ENCODE data around the gene SCRN3. TPM values are rescaled to one million over a fixed set of nuclear protein-coding genes. Genes with fewer than 3 reads are reported as not detected.

The SCRN3 gene
- polyA plus RNA-seq, 1 of the 3 experiments (the other 2 are of a cell fraction) = 14.7 TPM

DNA sequence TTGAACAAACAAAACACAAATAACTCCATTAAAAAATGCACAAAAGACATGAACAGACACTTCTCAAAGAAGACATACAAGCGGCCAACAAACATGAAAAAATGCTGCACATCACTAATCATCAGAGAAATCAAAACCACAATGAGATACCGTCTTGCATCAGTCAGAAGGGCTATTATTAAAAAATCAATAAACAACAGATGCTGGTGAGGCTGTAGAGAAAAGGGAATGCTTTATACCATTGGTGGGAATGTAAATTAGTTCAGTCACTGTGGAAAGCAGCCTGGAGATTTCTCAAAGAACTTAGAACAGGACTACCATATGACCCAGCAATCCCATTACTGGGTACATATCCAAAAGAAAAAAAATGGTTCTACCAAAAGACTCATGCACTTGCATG lies 53.5 kb downstream of the SCRN3 start:
- H3K9ac ChIP-seq = no peak overlapping the region
- H3K79me2 ChIP-seq (ENCODE audit: insufficient read depth) = no peaks in the 10 kb centered on the region
- no peak overlapping the region for H2AFZ ChIP-seq (ENCODE audit: low read depth)
- WGBS (ENCODE audit: low lambda C conversion rate) = 78% methylated on average over 2 of the region's 2 CpGs
- H3K9me2 ChIP-seq = no peaks in the 10 kb centered on the region
- H3K27ac ChIP-seq (ENCODE audit: low read depth in 2 of 2, low read length in 1 of 2) = peak overlapping the region in 1 of 2 experiments; percentile 58; a peak in 2 of 4 replicates
- H4K20me1 ChIP-seq (ENCODE audit: insufficient read depth) = no peaks in the 10 kb centered on the region
- H3K4me2 ChIP-seq = no peak overlapping the region
- CTCF ChIA-PET = interaction anchor here (0.6 to 2.2 kb wide), 2 partner anchors 14 to 188 kb away, joined by 3 to 9 read pairs; no protein-coding TSS in a partner anchor
- no peaks in the 10 kb centered on the region for H3K27me3 ChIP-seq (ENCODE audit: insufficient read depth)
- DNase-seq = no peak
- POLR2A ChIA-PET = no interaction called here
- H3K4me1 ChIP-seq (ENCODE audit: control insufficient read depth in 1 of 2, insufficient read depth in 2 of 2, low read depth in 1 of 2, low read length in 1 of 2) = peaks cover 9 to 12% of the 10 kb centered on the region in 2 experiments; a peak in 3 of 4 replicates
- H3F3A ChIP-seq (replicated peaks; ENCODE audit: insufficient read depth) = no peaks in the 10 kb centered on the region
- H3K9me3 ChIP-seq = no peaks in the 10 kb centered on the region
- H3K4me3 ChIP-seq (ENCODE audit: low read depth in 2 of 2, low read length in 1 of 2) = no peak overlapping the region
- H3K36me3 ChIP-seq (replicated peaks in 1 of 2; ENCODE audit: control insufficient read depth in 1 of 2, insufficient read depth in 2 of 2, low read length in 1 of 2) = no peaks in the 10 kb centered on the region
- TF ChIP-seq, protein P1, sequence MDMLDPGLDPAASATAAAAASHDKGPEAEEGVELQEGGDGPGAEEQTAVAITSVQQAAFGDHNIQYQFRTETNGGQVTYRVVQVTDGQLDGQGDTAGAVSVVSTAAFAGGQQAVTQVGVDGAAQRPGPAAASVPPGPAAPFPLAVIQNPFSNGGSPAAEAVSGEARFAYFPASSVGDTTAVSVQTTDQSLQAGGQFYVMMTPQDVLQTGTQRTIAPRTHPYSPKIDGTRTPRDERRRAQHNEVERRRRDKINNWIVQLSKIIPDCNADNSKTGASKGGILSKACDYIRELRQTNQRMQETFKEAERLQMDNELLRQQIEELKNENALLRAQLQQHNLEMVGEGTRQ (IDR thresholded peaks at IDR 0.05; ENCODE audit: borderline replicate concordance, low read depth, low read length) = no peak
- peak; percentile 14; the same call in 1 of the 2 replicates for TF ChIP-seq TCF12 (IDR thresholded peaks at IDR 0.05)
- TF ChIP-seq FOSL2 (IDR thresholded peaks at IDR 0.05; ENCODE audit: borderline replicate concordance, low read depth) = no peak
- TF ChIP-seq TEAD4 (IDR thresholded peaks at IDR 0.05; ENCODE audit: borderline replicate concordance, insufficient read depth) = no peak
- no peak for TF ChIP-seq GABPA (IDR thresholded peaks at IDR 0.05; ENCODE audit: low read depth)
- TF ChIP-seq IRF3 (IDR thresholded peaks at IDR 0.05; ENCODE audit: low read depth, low read length) = no peak
- peak in 1 of 2 experiments; percentile 62; a peak in 1 of 4 replicates for TF ChIP-seq EP300 (IDR thresholded peaks at IDR 0.05; ENCODE audit: borderline replicate concordance in 1 of 2, low read depth in 1 of 2, low read length in 1 of 2)
- TF ChIP-seq RXRA (IDR thresholded peaks at IDR 0.05; ENCODE audit: borderline replicate concordance, low read depth) = no peak
- TF ChIP-seq JUND (IDR thresholded peaks at IDR 0.05) = no peak

DNA sequence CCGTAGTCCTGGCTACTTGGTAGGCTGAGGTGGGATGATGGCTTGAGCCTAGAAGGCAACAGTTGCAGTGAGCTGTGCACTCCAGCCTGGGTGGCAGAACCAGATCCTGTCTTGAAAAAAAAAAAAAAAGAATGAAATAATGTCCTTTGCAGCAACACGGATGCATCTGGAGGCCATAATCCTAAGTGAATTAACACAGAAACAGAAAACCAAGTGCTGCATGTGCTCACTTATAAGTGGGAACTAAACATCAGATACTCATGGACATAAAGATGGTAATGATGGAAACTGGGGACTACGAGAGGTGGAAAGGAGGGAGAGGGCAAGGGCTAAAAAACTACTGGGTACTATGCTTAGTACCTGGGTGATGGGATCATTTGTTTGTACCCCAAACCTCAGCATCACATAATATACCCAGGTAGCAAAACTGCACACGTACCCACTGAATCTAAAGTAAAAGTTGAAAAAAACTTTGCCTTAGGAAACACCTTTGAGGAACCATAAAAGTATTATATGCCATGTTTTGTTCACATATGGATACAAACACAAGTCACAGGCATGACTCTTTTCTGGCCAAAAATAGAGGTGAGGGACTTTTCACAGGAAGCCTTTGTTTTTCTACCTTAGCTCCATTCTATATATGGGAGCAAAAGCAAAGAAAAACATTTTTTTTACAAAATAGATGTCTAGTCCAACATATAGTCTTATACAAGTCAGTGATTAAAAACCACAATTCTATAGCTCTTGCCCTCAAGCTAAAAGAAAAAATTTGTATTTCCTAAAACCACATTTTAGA lies 54.7 kb downstream of the SCRN3 start:
- CTCF ChIA-PET = interaction anchor here (2.2 kb wide), 1 partner anchor 13 kb away, joined by 9 read pairs; no protein-coding TSS in a partner anchor
- peak; percentile 31 for DNase-seq
- H3K27ac ChIP-seq (ENCODE audit: low read depth in 2 of 2, low read length in 1 of 2) = peak overlapping the region in 1 of 2 experiments; percentile 77; a peak in 2 of 4 replicates
- H4K20me1 ChIP-seq (ENCODE audit: insufficient read depth) = no peaks in the 10 kb centered on the region
- 73% methylated on average over 4 of the region's 4 CpGs for WGBS (ENCODE audit: low lambda C conversion rate)
- H3F3A ChIP-seq (replicated peaks; ENCODE audit: insufficient read depth) = no peaks in the 10 kb centered on the region
- POLR2A ChIA-PET = interaction anchor here (1.0 to 1.1 kb wide), 2 partner anchors 10 to 55 kb away, joined by 3 to 4 read pairs; partner anchors contain the start of gene SCRN3
- no peaks in the 10 kb centered on the region for H3K9me3 ChIP-seq
- H3K4me3 ChIP-seq (ENCODE audit: low read depth in 2 of 2, low read length in 1 of 2) = no peak overlapping the region
- H3K4me1 ChIP-seq (ENCODE audit: control insufficient read depth in 1 of 2, insufficient read depth in 2 of 2, low read depth in 1 of 2, low read length in 1 of 2) = peaks cover 6 to 9% of the 10 kb centered on the region in 2 experiments; a peak in 3 of 4 replicates
- H2AFZ ChIP-seq (ENCODE audit: low read depth) = no peak overlapping the region
- H3K27me3 ChIP-seq (ENCODE audit: insufficient read depth) = no peaks in the 10 kb centered on the region
- H3K4me2 ChIP-seq = no peak overlapping the region
- H3K79me2 ChIP-seq (ENCODE audit: insufficient read depth) = no peaks in the 10 kb centered on the region
- no peak overlapping the region for H3K9ac ChIP-seq
- H3K9me2 ChIP-seq = no peaks in the 10 kb centered on the region
- H3K36me3 ChIP-seq (replicated peaks in 1 of 2; ENCODE audit: control insufficient read depth in 1 of 2, insufficient read depth in 2 of 2, low read length in 1 of 2) = no peaks in the 10 kb centered on the region
- peak; percentile 69; the same call in 1 of the 2 replicates for TF ChIP-seq RCOR1 (IDR thresholded peaks at IDR 0.05; ENCODE audit: low read length)
- no peak for TF ChIP-seq TAF1 (IDR thresholded peaks at IDR 0.05; ENCODE audit: borderline replicate concordance, low read depth, low read length)
- peak; percentile 80 for TF ChIP-seq FOXJ3 (CRISPR knock-in tag; IDR thresholded peaks at IDR 0.05)
- TF ChIP-seq RXRA (IDR thresholded peaks at IDR 0.05; ENCODE audit: borderline replicate concordance, low read depth) = no peak
- TF ChIP-seq TCF12 (IDR thresholded peaks at IDR 0.05) = 0 out of 2 replicates have a peak, but pooled peaks have one; percentile 4
- no peak for TF ChIP-seq RFX5 (IDR thresholded peaks at IDR 0.05; ENCODE audit: low read length)
- TF ChIP-seq, protein P2, sequence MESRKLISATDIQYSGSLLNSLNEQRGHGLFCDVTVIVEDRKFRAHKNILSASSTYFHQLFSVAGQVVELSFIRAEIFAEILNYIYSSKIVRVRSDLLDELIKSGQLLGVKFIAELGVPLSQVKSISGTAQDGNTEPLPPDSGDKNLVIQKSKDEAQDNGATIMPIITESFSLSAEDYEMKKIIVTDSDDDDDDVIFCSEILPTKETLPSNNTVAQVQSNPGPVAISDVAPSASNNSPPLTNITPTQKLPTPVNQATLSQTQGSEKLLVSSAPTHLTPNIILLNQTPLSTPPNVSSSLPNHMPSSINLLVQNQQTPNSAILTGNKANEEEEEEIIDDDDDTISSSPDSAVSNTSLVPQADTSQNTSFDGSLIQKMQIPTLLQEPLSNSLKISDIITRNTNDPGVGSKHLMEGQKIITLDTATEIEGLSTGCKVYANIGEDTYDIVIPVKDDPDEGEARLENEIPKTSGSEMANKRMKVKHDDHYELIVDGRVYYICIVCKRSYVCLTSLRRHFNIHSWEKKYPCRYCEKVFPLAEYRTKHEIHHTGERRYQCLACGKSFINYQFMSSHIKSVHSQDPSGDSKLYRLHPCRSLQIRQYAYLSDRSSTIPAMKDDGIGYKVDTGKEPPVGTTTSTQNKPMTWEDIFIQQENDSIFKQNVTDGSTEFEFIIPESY (IDR thresholded peaks at IDR 0.05; ENCODE audit: borderline replicate concordance, low read depth) = no peak
- no peak for TF ChIP-seq SMC3 (IDR thresholded peaks at IDR 0.05; ENCODE audit: low read depth, low read length)
- no peak for TF ChIP-seq MAX (IDR thresholded peaks at IDR 0.05; ENCODE audit: low read depth)
- no peak for TF ChIP-seq FOXM1 (IDR thresholded peaks at IDR 0.05; ENCODE audit: low read depth)
- no peak for TF ChIP-seq NFIC (IDR thresholded peaks at IDR 0.05; ENCODE audit: borderline replicate concordance)

Measured in SK-N-SH (cell line).